ENCODE data around the gene DOCK1.

DOCK1 gene

DNA sequence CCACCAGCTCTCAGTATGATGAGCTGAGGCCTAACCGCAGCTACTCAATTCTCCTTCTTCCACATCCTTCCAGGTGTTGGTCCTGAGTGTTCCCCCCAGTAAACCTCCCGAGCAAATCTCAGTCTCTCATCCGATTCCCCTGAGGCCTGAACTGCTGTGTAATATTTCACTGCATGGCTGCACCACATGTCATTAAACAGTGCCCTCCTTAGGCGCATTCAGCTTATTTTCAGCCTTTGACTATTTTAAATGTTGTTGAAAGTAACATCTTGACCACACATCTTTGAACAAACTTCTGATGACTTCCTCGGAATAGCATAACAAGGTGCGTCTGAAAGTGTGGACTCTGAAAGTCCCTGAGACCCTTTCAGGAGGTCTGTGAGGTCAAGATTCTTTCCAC lies 581.1 kb downstream of the DOCK1 start:
- no peak for DNase-seq (ENCODE audit: low spot score)
- TF ChIP-seq, protein P1, sequence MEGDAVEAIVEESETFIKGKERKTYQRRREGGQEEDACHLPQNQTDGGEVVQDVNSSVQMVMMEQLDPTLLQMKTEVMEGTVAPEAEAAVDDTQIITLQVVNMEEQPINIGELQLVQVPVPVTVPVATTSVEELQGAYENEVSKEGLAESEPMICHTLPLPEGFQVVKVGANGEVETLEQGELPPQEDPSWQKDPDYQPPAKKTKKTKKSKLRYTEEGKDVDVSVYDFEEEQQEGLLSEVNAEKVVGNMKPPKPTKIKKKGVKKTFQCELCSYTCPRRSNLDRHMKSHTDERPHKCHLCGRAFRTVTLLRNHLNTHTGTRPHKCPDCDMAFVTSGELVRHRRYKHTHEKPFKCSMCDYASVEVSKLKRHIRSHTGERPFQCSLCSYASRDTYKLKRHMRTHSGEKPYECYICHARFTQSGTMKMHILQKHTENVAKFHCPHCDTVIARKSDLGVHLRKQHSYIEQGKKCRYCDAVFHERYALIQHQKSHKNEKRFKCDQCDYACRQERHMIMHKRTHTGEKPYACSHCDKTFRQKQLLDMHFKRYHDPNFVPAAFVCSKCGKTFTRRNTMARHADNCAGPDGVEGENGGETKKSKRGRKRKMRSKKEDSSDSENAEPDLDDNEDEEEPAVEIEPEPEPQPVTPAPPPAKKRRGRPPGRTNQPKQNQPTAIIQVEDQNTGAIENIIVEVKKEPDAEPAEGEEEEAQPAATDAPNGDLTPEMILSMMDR (IDR thresholded peaks at IDR 0.05; ENCODE audit: extremely low read depth, insufficient read depth, missing control alignments): no peak
- in situ Hi-C loops (cut with MboI; ENCODE audit: low pct_unique_long_range_greater_than_20kb, low sequenced_read_pairs, unreplicated experiment): no loop called here

DNA sequence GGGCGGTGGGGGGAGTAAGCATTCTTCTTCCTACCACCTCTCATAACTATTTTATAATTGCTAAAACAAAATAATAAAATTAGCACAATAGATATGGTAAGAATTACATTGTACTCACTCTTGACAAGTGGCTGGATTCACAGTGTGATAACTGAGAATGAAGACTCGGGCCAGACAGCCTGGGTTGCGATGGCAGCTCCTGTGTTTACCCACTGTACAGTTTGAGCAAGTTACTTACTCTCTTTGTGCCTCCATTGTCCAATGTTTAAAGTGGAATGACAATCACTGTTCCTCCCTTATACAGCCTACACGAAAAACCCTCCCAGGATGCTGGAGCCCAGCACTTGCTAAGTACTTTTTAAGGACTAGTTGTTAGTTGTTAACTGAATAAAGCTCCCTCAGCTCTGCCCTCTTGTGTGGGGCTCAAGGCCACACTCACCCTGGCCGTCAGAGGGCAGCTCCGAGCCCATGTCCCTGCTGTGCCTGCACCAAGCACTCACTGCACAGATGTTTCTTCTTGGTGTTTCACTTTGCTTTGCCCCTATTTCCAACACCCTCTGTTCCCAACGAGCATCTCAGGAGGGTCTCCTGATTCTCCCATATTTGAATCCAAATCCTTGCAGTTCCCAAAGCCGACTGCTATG lies 587.5 kb downstream of the DOCK1 start:
- in situ Hi-C loops (cut with MboI; ENCODE audit: low pct_unique_long_range_greater_than_20kb, low sequenced_read_pairs, unreplicated experiment): no loop called here
- TF ChIP-seq, protein P1 (IDR thresholded peaks at IDR 0.05; ENCODE audit: extremely low read depth, insufficient read depth, missing control alignments): no peak
- no peak for DNase-seq (ENCODE audit: low spot score)

DNA sequence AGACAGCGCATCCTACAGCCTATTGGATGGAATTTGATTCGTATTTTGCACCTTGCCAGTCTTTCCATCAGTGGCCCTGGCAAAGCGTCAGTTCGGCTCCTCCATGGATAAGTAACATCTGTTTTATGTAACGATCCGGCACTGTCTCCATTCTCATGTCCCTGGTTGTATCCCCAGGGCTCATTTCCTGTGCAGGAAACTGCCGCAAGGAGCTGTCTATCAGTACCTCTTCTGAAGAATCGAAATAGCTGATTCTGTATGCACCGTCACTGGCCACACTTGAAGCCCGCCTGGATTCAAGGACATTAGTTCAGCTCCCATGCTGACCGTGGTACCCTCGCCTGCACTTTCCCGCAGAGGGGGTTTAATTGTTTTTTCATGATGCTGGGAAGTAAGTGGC lies 590.8 kb downstream of the DOCK1 start:
- in situ Hi-C loops (cut with MboI; ENCODE audit: low pct_unique_long_range_greater_than_20kb, low sequenced_read_pairs, unreplicated experiment): no loop called here
- TF ChIP-seq, protein P1 (IDR thresholded peaks at IDR 0.05; ENCODE audit: extremely low read depth, insufficient read depth, missing control alignments): no peak
- no peak for DNase-seq (ENCODE audit: low spot score)

DNA sequence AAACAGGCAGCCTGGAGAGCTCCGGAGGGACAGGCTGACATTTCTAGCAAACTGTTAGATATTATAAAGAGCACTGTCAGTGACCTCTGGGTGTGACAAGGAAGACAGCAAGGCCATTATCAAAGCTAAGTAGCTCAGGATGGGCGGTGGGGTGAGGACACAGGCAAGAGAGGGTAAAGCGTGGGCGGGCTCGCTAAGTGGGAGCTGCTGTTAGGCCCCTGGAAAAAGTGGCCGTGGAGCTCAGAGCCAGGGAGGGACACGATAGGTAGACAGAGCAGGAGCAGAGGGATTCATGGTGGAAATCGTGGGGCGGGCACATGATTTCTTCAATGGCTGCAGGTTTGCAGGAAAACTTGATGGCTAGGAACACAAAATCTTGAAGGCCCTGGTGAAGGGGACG lies 592.5 kb downstream of the DOCK1 start:
- TF ChIP-seq, protein P1 (IDR thresholded peaks at IDR 0.05; ENCODE audit: extremely low read depth, insufficient read depth, missing control alignments): no peak
- in situ Hi-C loops (cut with MboI; ENCODE audit: low pct_unique_long_range_greater_than_20kb, low sequenced_read_pairs, unreplicated experiment): no loop called here

DNA sequence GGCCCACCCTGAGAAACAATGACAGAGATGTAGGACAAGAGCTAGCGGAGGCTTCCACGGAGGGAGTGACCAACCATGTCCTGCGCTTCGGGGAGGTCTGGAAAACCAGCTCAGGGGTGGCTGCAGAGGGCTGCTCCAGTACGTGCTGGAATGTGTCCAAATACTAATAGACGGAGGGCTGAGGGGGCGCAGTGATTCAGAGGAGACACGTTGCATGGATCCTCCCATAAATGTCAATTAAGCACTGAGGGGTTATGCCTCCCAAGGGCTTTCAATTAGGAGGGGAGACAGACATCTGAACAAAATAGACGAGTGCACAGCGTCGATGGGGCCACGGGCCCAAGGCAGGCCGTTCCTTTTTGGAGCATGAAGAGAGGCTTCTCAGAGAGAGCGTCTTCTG lies 592.9 kb downstream of the DOCK1 start:
- DNase-seq (ENCODE audit: low spot score): no peak
- in situ Hi-C loops (cut with MboI; ENCODE audit: low pct_unique_long_range_greater_than_20kb, low sequenced_read_pairs, unreplicated experiment): no loop called here

More for the DNA sequence above, 592.5 kb downstream of the DOCK1 start:
- DNase-seq (ENCODE audit: low spot score): no peak

DNA sequence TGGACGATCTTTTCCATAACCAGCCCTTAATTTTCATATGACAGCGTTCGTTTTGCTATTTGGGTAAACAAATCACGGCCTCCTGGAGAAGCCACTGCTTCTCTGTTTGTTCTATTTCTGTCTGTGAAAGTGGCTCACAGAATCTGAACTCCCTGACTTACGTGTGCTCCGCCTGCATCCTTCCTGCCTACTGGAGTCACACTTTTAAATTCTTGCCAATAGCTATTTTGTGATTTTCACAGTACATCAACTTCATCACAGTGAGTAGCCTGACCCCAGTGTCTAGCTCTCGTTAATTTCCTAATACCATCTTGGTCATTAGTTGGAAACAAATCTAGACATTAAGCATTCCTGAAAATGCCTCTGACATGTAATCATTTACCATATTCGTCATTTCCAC lies 594.9 kb downstream of the DOCK1 start:
- TF ChIP-seq, protein P1 (IDR thresholded peaks at IDR 0.05; ENCODE audit: extremely low read depth, insufficient read depth, missing control alignments): no peak
- in situ Hi-C loops (cut with MboI; ENCODE audit: low pct_unique_long_range_greater_than_20kb, low sequenced_read_pairs, unreplicated experiment): no loop called here
- no peak for DNase-seq (ENCODE audit: low spot score)

More for the DNA sequence above, 592.9 kb downstream of the DOCK1 start:
- TF ChIP-seq, protein P1 (IDR thresholded peaks at IDR 0.05; ENCODE audit: extremely low read depth, insufficient read depth, missing control alignments): no peak
